ENCODE measurements around the gene PRPF40B.

DNA sequence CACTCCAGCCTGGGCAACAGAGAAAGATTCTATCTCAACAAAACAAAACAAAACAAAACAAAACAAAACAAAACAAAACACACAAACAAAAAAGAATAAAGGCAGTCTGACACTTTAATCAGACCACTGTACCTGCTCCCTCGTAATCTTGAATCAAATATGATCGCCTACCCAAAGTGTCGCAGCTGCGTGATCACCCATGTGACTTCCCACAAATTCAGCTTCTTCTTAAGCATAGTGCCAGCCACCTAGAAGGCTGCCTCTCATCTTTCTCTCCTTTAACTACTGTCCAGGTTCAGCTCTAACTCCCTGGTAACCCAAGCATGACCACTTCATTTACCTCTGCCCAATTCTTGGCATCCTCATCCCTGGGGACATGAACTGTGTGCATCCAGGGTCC is 46.4 kb downstream of the PRPF40B start:
- TF ChIP-seq, protein P1, sequence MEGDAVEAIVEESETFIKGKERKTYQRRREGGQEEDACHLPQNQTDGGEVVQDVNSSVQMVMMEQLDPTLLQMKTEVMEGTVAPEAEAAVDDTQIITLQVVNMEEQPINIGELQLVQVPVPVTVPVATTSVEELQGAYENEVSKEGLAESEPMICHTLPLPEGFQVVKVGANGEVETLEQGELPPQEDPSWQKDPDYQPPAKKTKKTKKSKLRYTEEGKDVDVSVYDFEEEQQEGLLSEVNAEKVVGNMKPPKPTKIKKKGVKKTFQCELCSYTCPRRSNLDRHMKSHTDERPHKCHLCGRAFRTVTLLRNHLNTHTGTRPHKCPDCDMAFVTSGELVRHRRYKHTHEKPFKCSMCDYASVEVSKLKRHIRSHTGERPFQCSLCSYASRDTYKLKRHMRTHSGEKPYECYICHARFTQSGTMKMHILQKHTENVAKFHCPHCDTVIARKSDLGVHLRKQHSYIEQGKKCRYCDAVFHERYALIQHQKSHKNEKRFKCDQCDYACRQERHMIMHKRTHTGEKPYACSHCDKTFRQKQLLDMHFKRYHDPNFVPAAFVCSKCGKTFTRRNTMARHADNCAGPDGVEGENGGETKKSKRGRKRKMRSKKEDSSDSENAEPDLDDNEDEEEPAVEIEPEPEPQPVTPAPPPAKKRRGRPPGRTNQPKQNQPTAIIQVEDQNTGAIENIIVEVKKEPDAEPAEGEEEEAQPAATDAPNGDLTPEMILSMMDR (IDR thresholded peaks at IDR 0.05; ENCODE audit: low read length) = no peak
- TF ChIP-seq EZH2 (IDR thresholded peaks at IDR 0.05; ENCODE audit: borderline replicate concordance, low read length) = no peak
